HL-60 (cell line): ENCODE measurements around the gene TMC1.

Source experiments
- CTCF ChIP-seq: IDR thresholded peaks from one replicate; pipeline ENCODE4 v1.5.1; 2011; ENCODE audit warnings: low read length, control low read depth, inconsistent platforms; ENCODE audit not compliant: insufficient read depth
- GABPA ChIP-seq: IDR thresholded peaks from 2 replicates; pipeline ENCODE4 v1.6.1; 2012; ENCODE audit warnings: low read depth

GRCh38 chr9:72633966-72634365, 112.6 kb downstream of the TMC1 start:
- TF ChIP-seq CTCF (no peak), GABPA (no peak)
